Dermis blood vessel endothelial cell (primary cell): ENCODE results near the gene ST8SIA5. TPM values are rescaled to one million over a fixed set of nuclear protein-coding genes. Genes with fewer than 3 reads are reported as not detected.
"Not testable (repeated sequence)": the region's sequence is repeated elsewhere in the genome, so short reads cannot be mapped to it uniquely, and the experiment has no call there.

Experiments
- DNase-seq: peaks from one replicate; pipeline ENCODE4 v3.0.0; 2010
- total RNA-seq: library from RNA; depleted of rRNA; stranded (reverse); fragments of >200 nt; gene quantifications from 2 replicates; pipeline ENCODE4 v1.2.3, GENCODE V29; 2014

The ST8SIA5 gene
- 0.09 TPM in 1 of 2 replicates, not detected in the other for total RNA-seq

GRCh38 chr18:46756559-46757201 is at the start of gene ST8SIA5:
TSS of gene ST8SIA5 (minus strand) at chr18:46757053. CDS start at chr18:46756508, 545 bp downstream.
- no peak for DNase-seq

- DNase-seq: not testable (repeated sequence)
These were observed 39.1 kb upstream of the ST8SIA5 start for GRCh38 chr18:46795945-46796344.

- no peak for DNase-seq
These were observed 37.8 kb upstream of the ST8SIA5 start for GRCh38 chr18:46794607-46795006.

GRCh38 chr18:46793565-46793964 is 36.7 kb upstream of the ST8SIA5 start:
- no peak for DNase-seq

GRCh38 chr18:46789088-46789487 is 32.2 kb upstream of the ST8SIA5 start:
- DNase-seq: no peak

- DNase-seq: no peak
These were observed 30.8 kb upstream of the ST8SIA5 start for GRCh38 chr18:46787674-46788073.

- no peak for DNase-seq
These were observed 15.5 kb upstream of the ST8SIA5 start for GRCh38 chr18:46772357-46772756.

- no peak for DNase-seq
These were observed 14.3 kb upstream of the ST8SIA5 start for GRCh38 chr18:46771141-46771540.

- DNase-seq: no peak
These were observed 13.9 kb upstream of the ST8SIA5 start for GRCh38 chr18:46770708-46771107.

- DNase-seq: no peak
These were observed 11.5 kb upstream of the ST8SIA5 start for GRCh38 chr18:46768166-46768921.

- DNase-seq: no peak
These were observed 10.4 kb upstream of the ST8SIA5 start for GRCh38 chr18:46767217-46767616.

GRCh38 chr18:46764586-46764985 is 7.7 kb upstream of the ST8SIA5 start:
- no peak for DNase-seq

- no peak for DNase-seq
These were observed 4.4 kb upstream of the ST8SIA5 start for GRCh38 chr18:46761059-46761769.

GRCh38 chr18:46759890-46760289 is 3.0 kb upstream of the ST8SIA5 start:
- no peak for DNase-seq

GRCh38 chr18:46756025-46756558 is 761 bp downstream of the ST8SIA5 start:
- DNase-seq: no peak

- no peak for DNase-seq
These were observed 1.4 kb downstream of the ST8SIA5 start for GRCh38 chr18:46755315-46756024.

- no peak for DNase-seq
These were observed 2.1 kb downstream of the ST8SIA5 start for GRCh38 chr18:46754661-46755292.

- no peak for DNase-seq
These were observed 2.7 kb downstream of the ST8SIA5 start for GRCh38 chr18:46754188-46754587.

GRCh38 chr18:46751882-46752281 is 5.0 kb downstream of the ST8SIA5 start:
- no peak for DNase-seq

GRCh38 chr18:46750626-46751025 is 6.2 kb downstream of the ST8SIA5 start:
- DNase-seq: no peak

GRCh38 chr18:46748466-46748865 is 8.4 kb downstream of the ST8SIA5 start:
- no peak for DNase-seq

GRCh38 chr18:46740046-46740445 is 16.8 kb downstream of the ST8SIA5 start:
- no peak for DNase-seq
